GM18870 (cell line): ENCODE data around the gene AGPAT1.
"Not testable (repeated sequence)": the region's sequence is repeated elsewhere in the genome, so short reads cannot be mapped to it uniquely, and the experiment has no call there.

Experiments
- ATAC-seq: cut with Tn5 transposase; IDR thresholded peaks from one replicate; pipeline ENCODE4 v1.9.1; 2021; ENCODE audit warnings: moderate library complexity; ENCODE audit not compliant: unreplicated experiment

The AGPAT1 gene

DNA sequence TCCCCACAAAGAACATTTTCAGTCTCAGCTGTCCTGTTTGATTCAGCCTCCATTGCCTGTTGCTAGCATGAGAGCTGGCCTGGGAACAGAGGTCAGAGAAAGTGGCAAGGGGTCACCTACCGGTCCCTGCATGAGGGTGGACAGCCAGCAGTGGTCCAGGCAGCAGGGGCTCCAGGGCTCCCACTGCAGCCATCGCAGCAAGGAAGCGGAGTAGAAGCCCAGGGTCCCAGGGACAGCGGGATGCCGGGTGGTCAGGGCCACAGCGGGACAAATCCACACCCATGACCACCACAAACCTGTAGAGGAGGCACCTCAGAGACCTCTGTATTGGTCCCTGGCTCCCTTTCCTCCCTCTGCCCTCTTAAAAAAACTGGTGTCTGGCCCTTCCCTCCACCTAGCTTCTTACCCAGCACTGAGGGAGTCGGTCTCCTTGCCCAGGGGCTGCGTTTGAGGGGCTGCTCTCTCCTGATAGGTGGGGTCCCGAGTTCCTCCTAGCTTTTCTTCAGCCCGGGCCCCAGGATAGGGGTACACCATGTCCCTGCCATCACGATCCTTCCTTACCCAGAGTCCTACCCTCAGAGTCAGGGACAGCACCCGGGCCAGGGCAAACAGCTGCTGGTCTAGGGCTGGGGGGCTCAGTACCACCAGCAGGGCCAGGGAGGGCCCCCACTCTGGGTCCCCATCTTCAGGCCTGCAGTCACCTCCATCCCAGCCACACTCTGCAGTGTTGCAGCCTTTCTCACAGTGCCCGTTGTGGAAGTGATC is 25.0 kb upstream of the AGPAT1 start:
- no peak for ATAC-seq

DNA sequence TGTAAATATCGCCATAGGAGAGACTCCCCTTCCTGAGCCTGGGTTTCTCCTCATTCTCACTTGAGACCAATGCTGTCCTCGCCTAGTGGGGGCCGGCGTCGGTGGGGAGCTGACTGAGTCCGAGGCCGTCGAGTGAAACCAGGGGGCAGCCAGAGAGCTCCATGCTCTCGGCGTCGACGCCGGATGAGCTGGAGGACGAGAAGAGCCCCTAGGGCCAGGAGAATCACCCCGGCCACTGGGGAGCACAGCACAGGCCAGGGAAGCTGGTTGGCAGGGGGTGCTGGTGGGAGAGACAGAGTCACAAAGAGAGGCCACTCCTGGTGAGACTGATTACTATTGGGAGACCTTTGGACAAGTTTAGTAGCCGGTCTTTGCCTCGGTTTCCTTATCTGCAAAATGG is 23.0 kb upstream of the AGPAT1 start:
- no peak for ATAC-seq

DNA sequence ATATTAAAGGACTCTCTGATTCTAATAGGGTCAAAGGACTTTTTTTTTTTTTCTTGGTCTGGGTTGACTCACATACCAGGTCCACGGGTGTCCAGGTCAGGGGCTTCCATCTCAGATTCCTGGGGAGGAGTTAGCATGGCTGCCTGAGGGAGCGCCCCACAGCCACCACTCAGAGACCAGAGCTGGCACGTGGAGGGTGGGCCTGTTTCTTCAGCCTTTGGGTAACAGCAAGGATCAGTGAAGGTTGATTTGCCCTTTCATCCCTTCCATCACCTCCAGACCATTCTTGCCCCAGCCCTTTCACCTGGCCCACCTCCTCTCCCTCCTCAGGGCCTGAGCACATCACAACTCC is 22.4 kb upstream of the AGPAT1 start:
- ATAC-seq, result no peak

DNA sequence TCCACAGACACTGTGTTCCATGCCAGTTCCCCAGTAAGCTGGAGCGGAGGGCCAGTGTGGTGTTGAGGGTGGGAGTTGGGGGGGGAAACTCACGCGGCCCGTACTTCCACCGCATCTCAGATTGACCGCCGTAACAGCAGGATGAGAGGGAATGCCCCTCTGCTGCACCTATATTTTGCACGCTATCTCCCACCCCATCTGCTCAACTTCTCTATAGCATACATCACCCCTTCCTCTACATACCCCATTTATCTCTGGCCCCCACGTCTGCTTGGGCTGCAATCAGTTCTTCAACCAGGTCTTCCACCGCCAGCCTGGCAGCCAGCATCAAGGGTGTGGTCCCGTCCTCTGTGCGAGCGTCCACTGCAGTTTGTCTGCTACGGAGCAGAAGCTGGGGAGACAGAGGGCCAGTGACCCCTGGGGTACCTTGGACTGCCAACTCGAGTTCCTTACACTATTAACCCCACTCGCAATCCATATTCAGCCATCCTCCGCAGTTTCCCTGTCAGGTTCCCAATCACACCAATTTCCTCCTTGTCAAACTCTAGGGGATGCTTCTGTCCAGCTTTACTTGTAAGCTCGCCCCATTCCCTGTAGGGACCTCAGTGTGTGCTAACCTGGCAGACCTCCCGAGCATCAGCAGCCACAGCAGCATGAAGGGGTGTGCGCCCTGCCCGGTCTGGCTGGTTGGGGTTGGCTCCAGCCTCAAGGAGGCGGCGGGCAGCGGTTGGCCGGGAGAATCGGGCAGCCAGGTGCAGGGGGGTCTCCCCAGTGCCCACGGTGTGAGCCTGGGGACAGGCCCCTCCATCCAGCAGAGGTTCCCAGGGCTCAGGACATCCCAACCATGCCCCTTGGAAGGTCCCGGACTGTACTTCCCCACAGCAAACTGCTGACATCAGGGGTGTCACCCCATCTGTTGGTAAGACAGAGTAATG is 21.1 kb upstream of the AGPAT1 start:
- ATAC-seq, result no peak

DNA sequence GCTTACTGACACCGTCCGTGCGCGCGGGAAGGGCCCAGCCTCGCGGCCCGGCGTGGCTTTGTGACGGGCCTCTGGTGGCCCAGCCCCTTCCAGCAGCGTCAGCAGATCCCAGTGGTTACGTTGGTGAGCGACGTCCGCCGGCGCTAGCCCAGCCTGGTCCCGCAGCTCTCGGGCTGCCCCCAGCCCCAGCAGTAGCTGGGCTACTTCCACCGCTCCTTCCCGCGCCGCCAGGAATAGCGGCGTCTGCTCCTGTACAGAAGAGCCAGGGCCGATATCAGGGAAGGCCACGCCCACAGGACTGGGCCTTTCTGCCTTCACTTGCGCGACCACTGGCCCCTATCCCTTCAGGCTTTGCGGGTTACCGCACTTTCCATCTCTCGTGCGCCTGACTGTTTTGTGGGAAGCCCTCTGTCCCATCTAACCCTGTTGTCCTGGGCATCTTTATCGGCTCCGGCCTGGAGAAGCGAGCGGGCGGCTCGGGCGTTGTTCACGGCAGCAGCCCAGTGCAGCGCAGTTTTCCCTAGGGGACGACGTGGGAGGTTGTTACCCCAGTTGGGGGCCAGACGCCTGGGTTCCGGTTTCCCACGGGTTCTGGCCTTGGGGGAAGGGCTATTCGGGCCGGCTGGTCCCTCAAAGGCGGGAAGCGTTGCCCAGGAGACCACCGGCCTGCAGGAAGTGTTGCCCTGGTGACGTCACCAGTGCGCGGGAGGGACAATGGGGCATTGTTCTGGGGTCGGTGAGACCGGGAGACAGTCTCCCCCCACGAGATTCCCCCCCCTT is 20.2 kb upstream of the AGPAT1 start:
- peak; percentile 12 for ATAC-seq

DNA sequence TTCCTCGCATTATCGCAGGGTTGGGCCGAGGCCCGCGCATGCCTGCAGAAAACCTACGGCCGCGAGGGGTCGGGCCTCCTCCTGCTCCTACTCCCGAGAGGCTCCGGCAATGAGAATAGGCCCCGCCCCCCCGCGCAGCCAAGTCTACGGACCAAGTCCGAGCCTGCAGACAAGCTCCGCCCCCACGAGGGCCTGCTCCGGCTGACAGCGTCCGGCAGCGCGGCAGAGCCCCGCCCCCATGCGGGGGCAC is 19.7 kb upstream of the AGPAT1 start:
- peak; percentile 64 for ATAC-seq

DNA sequence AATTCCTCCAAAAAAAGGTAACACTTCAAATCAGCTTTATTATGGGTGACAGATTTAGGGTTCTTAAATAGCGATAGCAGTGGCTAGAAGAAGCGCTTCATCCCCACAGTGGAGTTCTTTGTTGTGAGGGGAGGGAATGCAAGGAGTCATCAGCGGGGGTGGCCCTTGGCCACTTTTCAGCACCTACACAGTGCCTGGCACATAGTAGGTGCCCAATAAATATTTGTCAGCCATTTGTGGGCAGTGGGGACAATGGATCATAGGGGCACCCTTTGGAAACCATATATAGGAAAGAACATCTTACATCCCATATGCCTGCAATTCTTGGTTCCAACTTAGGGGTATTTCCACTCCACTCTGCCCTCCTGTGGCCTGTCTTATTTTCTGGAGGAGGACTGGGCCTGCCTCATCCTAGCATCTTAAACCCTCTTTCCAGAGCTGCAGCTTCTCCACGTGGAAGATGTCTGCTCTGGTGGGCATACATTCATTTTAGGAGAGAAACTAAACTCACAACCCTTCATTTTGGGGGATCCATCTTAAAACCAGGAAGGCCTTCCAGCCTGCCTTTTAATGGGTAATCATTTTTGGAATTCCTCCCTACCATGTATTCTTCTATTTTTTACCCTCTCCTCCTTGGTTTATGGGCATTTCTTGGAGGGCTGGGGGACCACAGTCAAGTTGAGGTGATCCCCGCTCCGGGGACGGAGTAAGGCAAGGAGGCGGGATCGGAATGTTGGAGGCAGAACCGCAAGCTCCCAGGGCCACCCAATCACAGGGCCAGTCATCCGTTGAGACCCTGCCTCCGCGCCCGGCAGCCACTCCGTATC is 19.2 kb upstream of the AGPAT1 start:
- ATAC-seq, result no peak

DNA sequence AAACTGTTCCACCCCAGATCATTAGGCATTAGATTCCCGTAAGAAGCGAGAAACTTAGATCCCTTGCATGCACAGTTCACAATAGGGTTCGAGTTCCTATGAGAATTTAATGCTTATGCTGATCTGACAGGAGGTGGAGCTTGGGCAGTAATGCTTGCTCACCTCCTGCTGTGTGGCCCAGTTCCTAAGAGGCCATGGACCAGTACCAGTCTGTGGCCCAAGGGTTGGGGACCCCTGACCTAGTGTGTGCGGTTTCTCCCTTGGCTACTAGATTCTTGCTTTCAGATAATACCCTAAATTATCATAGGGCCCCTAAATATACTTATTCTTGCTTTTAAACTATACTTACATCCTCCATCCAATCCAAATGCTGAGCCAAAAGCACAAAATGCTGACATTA is 18.5 kb upstream of the AGPAT1 start:
- no peak for ATAC-seq

DNA sequence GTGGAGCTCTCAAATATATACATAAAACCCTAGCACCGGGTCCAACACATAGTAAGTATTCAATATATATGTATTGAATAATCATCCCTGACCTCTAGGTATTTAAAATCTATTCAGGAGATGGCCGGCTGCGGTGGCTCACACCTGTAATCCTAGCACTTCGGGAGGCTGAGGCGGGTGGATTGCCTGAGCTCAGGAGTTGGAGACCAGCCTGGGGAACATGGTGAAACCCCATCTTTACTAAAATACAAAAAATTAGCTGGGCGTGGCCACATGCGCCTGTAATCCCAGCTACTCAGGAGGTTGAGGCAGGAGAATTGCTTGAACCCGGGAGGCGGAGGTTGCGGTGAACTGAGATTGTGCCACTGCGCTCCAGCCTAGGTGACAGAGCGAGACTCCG is 17.2 kb upstream of the AGPAT1 start:
- ATAC-seq, result not testable (repeated sequence)

DNA sequence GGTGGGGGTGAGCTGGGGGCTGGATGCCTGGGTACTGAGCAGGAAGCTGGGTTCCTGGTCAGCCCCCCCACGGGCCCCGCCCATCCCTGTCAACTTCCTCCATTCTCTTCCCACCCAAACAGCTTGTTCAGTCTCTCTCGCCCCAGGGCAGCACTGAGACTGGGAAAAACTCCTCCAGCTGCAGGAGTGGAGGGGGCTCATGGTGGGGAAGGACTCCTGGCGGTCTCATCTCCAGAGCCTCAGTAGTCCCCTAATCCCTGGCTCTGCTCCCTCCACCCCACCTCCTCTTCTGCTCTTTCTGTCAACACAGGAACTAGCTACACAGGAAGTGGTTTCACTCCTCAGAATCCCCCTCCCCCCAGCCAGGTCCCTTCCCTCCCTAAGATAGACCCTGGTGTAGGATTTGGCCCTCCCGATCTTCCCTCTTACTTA is 16.7 kb upstream of the AGPAT1 start, which contains the start of gene GPSM3:
TSS of gene GPSM3 (minus strand) at position 36 of the 432 bp plus-strand sequence. CDS start 130 bp downstream, outside the sequence.
- no peak for ATAC-seq

DNA sequence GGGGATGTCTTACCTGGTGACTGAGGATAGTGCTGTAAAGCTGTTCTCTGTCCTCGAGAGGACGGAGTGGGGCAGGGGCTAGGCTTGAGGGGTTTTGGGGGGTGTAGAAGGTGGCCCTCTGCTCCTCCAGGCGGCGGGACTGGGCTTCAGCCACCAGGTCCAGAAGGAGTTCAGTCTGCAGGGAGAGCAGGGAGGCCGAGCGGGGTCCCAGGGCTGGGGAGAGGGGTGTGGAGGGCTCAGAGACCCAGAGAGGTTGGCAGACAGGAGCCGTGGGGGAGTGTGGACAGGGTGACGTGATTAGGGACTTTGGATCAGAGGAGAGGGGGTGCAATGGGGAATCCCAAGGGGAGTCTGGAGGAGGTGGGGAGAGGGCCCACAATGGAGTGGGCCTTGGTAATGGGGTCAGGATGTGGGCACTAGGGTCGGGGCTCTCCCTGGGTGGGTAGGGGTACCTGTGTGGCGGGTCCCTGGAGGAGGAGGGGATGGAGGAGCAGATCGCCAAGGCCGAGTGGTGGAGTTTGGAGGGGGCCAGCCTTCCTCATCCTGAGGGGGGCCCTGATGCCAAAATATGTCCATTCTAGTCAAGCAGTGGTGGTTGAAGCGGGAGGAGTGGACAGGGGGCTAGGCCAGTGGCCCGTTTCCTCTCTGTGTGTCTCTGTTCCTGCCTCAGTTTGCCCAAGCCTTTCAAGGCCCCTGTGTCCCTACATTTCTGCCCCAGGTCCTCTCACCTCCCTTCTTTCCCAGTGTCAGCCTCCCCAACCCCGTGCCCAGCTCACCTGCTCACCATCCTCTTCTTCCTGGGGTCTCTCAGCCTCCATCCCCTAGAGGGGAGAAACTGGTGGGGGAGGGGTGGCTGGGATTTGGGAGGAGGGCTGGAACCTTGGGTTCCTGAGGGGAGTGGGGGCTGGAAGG is 16.1 kb upstream of the AGPAT1 start:
- no peak for ATAC-seq

DNA sequence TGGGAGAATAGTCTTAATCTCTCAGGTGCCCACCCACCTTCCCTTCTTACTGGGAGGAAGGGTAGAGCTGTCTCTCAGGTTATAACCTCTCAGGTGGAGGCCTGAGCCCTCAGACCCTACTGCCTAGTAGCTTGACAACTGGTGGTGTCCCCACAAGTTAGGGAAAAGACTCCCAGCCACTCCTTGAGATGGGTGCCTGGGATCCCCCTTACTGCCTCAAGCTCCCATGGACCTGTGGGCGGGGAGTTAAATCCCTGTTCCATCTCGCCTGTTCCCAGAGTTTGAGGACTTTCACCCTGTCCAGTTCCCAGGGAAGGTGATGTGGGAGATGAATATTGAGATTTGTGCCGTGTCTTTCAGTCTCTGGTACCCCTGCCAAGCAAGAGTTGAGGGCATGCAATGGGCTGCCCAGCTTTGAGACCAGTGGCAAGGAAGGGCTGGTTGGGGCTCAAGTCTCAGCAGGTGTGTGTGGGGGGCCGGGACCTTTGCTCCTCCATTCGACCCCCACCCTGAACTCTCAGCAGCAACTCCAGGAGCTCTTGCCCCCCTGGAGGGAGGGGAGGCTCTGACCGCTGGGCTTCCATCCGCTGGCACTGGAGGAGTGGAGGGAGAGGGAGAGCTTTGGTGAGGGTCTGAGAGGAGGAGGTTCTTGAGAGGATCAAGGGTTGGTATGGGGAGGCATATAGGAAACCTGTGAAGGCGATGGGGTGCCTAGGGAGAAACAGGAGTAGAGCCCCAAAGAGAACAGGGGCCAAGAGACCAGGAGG is 15.2 kb upstream of the AGPAT1 start:
- ATAC-seq, result no peak

DNA sequence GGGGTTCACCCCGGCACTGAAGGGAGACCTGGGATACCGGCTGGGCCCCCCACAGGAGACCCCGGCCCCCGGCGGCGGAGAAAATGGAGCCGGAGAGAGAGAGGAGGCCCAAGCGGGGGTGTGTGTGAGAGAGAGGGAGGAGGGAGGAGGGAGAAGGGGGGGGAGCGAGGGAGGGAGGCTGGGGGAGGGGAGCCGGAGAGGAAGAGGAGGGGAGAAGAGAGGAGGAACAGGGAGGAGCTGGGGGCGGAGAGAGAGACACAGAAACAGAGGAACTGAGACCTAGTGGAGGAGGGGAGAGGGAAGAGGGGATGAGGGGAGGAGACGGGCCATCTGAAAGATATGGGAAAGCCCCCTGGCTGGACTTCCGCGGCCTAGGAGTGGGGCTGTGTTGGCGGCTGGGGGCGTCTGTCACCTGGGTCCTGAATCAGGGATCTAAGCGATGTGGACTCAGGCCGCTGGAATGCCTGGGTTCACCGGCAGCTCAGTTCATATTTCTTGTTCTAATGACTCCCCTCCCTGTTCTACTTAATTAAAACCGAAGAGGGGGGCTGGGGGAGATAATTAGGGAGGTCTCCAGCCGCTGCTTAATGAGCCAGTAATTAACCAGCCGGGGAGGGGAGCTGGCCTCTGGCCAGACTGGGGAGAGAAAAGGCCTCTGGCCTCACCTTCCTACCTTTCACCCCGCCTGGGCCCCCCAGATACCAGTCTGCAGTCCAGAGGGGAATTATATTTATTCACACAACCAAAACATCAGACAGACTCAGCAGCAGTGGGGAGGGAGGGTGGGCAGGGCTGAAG is 14.4 kb upstream of the AGPAT1 start, which contains the start of gene PBX2:
TSS of gene PBX2 (minus strand) at position 149 of the 798 bp plus-strand sequence. CDS start 287 bp downstream, outside the sequence.
- no peak for ATAC-seq

DNA sequence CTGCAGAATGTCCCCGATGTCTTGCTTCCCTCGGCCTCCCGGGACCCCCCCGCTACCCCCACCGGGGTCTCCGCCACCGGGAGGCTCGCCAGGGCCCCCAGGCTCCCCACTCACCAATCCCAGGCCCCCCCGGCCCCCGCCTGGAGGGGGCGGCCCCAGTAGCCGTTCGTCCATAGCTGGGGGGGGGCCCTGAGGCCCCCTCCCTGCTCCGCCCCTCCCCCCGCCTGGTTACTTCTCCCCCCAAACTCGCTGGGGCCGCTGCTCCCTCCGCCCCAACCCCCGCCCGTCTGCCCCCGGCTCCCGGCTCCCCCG is 13.8 kb upstream of the AGPAT1 start:
- ATAC-seq, result no peak

DNA sequence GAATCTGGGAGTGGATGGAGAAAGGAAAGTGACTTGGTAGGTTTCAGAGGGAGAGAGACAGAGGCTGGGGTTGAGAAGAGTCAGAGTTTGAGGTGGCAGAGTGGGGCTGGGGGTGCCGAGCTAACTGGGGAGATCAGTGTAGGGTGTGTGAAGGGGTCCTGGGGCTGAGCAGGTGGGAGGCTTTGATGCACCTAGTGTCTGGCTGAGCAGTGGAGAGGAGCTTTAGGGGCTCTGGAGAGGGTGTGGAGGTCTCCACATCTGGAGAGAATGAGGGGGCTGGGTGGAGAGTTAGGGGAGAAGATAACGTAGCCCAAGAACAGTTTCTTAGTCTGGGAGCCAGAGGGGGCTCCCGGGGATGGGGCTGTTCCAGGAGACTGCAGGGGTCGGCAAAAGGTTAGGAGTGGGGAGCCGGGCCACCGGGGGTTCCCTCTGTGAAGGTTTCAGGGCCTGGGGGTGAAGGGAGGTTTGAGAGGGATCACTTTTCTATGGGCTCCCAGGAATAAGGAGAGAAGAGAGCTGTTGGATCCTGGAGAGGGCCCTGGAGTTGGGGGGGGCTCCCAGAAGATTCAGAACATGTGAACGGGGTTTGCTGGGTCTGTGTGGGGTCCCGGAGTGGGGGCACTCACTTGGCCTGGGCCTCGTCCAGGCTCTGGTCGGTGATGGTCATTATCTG is 13.3 kb upstream of the AGPAT1 start:
- ATAC-seq, result no peak

DNA sequence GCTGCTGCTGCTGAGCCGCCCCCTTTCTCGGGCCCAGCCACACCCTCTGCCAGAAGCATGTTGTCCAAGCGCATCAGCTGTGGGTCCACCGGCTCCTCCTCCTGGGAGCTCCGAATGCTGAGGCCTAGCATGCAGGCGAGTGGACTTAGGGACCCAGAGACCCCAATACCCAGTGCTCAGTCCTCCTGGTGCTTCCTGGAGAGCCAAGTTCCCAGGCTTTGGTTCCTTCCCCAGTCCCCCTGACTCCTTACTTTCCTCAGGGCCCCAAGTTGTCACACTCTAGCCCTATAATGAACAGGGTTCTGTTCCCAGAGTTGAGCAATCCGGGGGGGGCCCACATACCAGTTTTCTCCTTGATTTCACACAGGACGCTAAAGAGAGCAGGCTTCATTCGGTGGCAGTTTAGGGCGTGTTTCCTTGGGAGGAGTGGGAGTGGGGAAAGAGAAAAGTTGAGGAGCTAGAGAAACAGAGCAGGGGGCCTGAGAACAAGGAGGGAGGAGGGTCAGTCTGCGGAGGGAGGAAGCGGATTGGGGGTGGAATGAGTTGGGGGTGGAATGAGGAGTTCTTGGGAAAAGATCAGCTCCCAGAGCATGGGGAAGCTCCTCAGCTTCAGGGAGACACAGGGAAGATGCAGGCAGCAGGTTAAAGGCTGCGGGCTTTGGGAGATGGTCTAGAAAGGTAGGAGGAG is 12.6 kb upstream of the AGPAT1 start:
- ATAC-seq, result no peak
